Hematopoietic multipotent progenitor cell treated with erythropoietin and hydrocortisone succinate and interleukin-3 and kit ligand, for 4 days (in vitro differentiated cells): ENCODE data around the gene CDH13.

Experiments
- DNase-seq: peaks from one replicate; pipeline ENCODE4 v3.0.0-alpha.2; 2015

CDH13 gene

GRCh38 chr16:82793528-82794245 lies 166.9 kb downstream of the CDH13 start:
- DNase-seq = no peak

- no peak for DNase-seq
Observed at GRCh38 chr16:82796047-82796446, 169.3 kb downstream of the CDH13 start.

- no peak for DNase-seq
Observed at GRCh38 chr16:82801361-82801760, 174.6 kb downstream of the CDH13 start.

- DNase-seq = no peak
Observed at GRCh38 chr16:82805866-82806265, 179.1 kb downstream of the CDH13 start.

- no peak for DNase-seq
Observed at GRCh38 chr16:82807311-82807710, 180.5 kb downstream of the CDH13 start.

- DNase-seq = no peak
Observed at GRCh38 chr16:82808036-82808435, 181.3 kb downstream of the CDH13 start.

- no peak for DNase-seq
Observed at GRCh38 chr16:82810077-82810476, 183.3 kb downstream of the CDH13 start.

- DNase-seq = no peak
Observed at GRCh38 chr16:82814059-82814458, 187.3 kb downstream of the CDH13 start.

- DNase-seq = no peak
Observed at GRCh38 chr16:82819286-82819685, 192.5 kb downstream of the CDH13 start.

GRCh38 chr16:82820855-82821254 lies 194.1 kb downstream of the CDH13 start:
- no peak for DNase-seq

GRCh38 chr16:82824408-82824807 lies 197.6 kb downstream of the CDH13 start:
- DNase-seq = no peak

GRCh38 chr16:82829301-82829700 lies 202.5 kb downstream of the CDH13 start:
- DNase-seq = no peak

GRCh38 chr16:82830944-82831343 lies 204.2 kb downstream of the CDH13 start:
- DNase-seq = no peak

- no peak for DNase-seq
Observed at GRCh38 chr16:82832821-82833220, 206.1 kb downstream of the CDH13 start.

- no peak for DNase-seq
Observed at GRCh38 chr16:82833378-82833993, 206.7 kb downstream of the CDH13 start.

GRCh38 chr16:82834151-82834815 lies 207.5 kb downstream of the CDH13 start:
- no peak for DNase-seq

GRCh38 chr16:82835487-82836155 lies 208.9 kb downstream of the CDH13 start:
- no peak for DNase-seq

- no peak for DNase-seq
Observed at GRCh38 chr16:82841108-82841507, 214.3 kb downstream of the CDH13 start.

GRCh38 chr16:82843606-82844271 lies 217.0 kb downstream of the CDH13 start:
- no peak for DNase-seq

GRCh38 chr16:82845116-82845515 lies 218.3 kb downstream of the CDH13 start:
- DNase-seq = no peak

GRCh38 chr16:82846806-82847205 lies 220.0 kb downstream of the CDH13 start:
- DNase-seq = no peak

GRCh38 chr16:82848013-82848412 lies 221.2 kb downstream of the CDH13 start:
- no peak for DNase-seq

GRCh38 chr16:82852388-82853008 lies 225.7 kb downstream of the CDH13 start:
- DNase-seq = no peak
